ENCODE results near the gene EN1. TPM values are rescaled to one million over a fixed set of nuclear protein-coding genes. Genes with fewer than 3 reads are reported as not detected.

The EN1 gene
- total RNA-seq, 3 donors from 2014 or later (not counting 1 experiment from before 2014, with no cell fraction given) = not detected

Other genes starting within 250 kb of the EN1 start
- gene MARCO, start 94.5 kb upstream of the EN1 start, total RNA-seq = under 1 TPM in 2 of 3 donors, not detected in 1; 0.38 to 0.75 TPM